RKO (cell line): ENCODE results near the gene ECSCR.
"Not testable (repeated sequence)": the region's sequence is repeated elsewhere in the genome, so short reads cannot be mapped to it uniquely, and the experiment has no call there.

Experiments
- DNase-seq: peaks from one replicate; pipeline ENCODE4 v3.0.0-alpha.2; 2016; ENCODE audit warnings: low spot score

Gene ECSCR, protein sequence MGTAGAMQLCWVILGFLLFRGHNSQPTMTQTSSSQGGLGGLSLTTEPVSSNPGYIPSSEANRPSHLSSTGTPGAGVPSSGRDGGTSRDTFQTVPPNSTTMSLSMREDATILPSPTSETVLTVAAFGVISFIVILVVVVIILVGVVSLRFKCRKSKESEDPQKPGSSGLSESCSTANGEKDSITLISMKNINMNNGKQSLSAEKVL

DNA sequence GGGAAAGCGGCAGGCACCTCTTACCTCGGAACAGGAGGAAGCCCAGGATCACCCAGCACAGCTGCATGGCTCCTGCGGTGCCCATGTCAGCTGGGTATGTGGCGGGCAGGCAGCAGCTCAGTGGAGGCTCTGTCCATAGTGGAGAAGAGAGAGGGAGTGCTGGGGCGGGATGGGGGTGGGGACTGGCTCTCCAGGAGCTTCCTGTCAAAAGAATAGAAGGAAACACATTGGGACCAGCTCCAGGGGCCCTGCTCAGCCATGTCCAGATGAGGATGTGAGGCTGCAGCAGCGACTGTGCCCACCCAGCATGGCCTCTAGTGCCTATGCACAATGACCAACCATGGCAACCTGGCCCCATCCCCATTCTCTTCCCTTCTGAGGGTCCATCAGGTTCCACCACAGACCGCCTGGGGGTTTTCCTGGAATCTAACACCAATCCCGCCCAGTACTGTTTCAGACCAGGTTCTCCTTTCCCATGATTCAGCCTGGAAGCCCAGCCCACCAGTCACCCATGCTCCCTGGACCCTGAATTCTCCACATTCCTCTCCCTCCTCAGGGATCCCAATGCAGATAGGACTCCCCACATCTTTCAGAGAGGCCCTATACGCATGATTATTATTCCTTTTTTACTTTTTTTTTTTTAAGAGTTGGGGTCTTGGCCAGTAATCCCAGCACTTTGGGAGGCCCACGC is at the start of gene ECSCR:
TSS of gene ECSCR (minus strand) at position 158 of the 691 bp plus-strand sequence. CDS start at position 85, 73 bp downstream.
- no peak for DNase-seq

DNA sequence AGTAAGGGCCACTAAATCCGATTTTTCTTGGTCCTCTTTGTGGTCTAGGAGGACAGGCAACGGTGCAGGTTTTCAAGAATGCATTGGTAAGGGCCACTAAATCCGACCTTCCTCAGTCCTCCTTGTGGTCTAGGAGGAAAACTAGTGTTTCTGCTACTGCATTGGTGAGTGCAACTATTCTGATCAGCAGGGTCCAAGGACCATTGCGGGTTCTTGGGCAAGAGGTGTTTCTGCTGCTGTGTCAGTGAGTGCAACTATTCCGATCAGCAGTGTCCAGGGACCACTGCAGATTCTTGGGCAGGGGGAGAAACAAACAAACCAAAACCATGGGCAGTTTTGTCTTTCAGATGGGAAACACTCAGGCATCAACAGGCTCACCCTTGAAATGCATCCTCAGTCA is 42.2 kb upstream of the ECSCR start:
- DNase-seq: not testable (repeated sequence)

DNA sequence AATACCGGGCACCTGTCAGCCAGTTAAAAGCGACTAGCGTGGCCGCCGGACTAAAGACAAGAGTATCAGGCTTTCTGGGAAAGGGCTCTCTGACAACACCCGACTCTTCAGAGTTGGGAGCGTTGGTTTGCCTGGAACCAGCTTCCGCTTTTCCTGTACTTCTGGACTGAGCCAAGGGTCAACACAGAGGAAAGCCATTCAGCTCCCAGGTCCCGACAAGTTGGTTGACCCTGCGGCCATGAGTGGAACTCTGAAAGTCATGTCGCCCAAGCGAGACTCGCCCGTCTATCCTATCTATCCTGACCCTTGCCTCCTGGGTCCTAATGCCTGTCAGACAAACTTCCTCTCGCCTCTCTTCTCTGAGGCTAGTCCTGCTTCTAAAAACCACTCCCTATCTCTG is 41.3 kb upstream of the ECSCR start:
- DNase-seq: not testable (repeated sequence)

DNA sequence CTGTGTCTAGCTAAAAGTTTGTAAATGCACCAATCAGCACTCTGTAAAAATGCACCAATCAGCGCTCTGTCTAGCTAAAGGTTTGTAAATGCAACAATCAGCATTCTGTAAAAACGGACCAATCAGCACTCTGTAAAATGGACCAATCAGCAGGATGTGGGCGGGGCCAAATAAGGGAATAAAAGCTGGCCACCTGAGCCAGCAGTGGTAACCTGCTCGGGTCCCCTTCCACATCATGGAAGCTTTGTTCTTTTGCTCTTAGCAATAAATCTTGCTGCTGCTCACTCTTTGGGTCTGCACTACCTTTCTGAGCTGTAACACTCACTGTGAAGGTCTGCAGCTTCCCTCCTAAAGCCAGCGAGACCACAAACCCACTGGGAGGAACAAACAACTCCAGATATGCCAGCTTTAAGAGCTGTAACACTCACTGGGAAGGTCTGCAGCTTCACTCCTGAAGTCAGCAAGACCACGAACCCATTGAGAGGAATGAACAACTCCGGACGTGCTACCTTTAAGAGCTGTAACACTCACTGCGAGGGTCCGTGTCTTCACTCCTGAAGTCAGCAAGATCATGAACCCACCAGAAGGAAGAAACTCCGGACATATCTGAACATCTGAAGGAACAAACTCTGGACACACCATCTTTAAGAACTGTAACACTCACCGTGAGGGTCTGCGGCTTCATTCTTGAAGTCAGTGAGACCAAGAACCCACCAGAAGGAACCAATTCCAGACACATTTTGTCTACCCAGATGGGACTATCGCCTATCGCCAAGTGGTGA is 40.7 kb upstream of the ECSCR start:
- not testable (repeated sequence) for DNase-seq

DNA sequence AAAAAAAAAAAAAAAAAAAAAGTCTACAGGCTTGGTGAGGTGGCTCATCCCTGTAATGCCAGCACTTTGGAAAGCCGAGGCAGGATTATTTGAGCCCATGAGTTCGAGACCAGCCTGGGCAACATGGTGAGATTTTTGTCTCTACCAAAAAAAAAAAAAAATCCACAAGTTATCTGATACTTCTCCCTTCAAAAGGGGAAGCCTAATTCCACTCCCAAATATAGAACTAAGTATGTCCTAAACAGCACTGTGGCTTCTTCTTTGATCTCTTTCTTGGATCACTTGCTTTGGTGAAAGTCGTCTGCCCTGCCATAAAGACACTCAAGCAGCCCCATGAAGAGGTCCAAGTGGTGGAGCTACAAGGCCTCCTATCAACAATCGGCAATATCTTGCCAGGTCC is 38.8 kb upstream of the ECSCR start:
- no peak for DNase-seq

DNA sequence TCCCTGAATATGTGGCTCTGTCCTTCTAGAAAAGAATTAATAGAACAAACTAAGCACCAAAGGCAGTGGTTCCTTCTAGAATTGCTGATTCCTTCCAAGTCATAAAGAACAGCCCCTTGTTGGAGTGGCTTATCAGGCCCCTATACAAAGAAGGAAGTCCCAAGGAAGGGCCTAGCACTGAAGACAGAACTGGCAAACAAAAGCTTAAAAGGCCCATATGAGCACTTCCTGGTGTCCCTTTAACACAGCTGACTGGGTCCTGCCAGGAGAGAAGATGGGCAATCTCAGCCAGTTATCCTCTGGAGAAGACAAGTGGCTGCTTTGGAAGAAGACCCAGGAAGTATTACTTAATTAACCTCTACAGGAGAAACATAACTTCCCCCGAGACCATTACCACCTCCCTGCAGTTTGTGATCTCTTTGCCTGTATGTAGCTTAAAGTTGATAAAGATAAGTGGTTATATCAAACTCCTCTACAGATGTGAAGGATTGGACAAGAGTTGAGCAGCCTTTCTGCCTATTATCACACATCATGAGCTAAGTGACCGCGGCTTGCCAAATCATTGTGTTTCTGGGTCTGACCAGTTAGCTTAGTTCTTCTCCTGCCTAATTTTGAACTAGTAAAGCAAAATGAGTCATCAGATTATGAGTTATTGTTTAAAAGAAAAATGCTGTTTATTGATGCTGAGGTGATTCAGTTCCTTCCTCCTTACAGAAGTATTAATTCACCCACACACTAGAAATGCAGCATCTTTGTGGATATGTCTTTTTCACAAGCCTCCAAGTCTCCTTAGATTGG is 33.3 kb upstream of the ECSCR start:
- DNase-seq: peak; percentile 55

DNA sequence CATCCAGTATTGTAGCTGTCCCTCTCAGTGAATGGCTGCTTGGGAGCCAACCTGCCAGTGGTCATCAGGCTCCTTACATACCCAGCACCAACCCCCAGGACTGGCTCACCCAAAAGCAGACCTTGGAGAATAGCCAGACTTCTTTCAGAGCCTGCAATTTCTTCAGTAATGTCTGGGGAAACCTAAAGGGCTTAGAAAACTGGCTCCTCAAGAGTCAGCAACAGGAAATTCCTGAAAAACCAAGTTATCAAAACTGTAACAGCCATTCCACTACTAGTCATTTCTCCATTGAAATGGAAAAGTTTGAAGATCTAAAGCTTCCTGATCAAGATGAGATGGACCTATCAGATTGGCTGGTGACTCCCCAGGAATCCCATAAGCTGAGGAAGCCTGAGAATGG is 32.3 kb upstream of the ECSCR start:
- DNase-seq: no peak

DNA sequence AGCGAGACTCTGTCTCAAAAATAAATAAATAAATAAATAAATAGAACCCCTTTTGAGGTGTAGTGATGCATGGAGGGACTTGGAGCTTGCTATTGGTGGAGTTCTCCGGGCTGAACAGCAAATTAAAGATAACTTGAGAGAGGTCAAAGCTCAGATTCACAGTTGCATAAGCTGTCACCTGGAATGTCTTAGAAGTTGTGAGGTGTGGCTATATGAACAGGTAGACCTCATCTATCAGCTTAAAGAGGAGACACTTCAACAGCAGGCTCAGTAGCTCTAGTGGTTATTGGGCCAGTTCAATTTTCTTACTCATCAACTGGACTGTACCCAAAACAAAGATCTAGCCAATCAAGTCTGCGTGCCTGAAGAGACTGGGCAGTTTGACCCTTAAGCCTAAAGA is 31.7 kb upstream of the ECSCR start:
- DNase-seq: no peak

DNA sequence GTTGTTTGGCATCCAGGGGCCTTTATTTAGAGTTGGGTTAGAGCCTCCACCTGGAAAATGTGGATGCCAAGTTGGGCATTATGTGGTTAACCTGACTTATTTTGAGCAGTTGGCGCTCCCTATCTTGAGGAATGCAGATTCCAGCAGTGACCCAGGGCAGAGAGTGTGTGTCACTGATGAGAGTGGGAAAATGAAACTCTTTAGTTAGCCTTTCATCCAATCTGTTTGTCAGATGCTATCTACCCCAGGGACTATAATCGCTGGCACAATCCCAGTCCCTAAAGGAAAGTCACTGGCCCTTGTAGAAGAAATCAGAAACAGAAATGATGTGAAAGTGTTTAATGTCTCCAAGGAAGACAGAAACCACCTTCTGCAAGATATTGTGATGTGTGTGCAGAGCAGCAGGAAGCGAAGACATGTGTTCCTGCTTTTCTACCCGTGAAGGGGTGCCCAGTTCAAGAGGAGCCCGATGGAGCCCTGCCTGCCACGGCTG is 30.2 kb upstream of the ECSCR start:
- DNase-seq: no peak

DNA sequence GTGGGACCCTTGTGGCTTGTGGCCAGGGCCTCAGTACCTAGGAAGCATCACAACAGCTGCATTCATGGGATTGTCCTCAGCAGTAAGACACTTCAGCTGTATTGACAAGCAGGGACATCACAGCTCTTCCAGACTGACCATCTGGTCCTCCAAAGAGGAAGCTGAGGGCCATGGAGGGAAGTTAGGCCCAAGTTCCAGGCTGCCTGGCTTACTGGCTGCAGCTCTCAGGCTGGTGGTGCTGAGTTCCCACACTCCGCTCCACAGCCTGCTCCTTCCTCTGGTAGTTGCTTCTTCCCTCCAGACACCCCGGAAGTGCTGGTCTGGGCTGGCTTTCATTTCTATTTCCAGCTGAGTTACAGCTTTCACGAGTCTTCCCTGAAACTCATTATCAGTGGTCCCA is 25.7 kb upstream of the ECSCR start:
- DNase-seq: no peak

DNA sequence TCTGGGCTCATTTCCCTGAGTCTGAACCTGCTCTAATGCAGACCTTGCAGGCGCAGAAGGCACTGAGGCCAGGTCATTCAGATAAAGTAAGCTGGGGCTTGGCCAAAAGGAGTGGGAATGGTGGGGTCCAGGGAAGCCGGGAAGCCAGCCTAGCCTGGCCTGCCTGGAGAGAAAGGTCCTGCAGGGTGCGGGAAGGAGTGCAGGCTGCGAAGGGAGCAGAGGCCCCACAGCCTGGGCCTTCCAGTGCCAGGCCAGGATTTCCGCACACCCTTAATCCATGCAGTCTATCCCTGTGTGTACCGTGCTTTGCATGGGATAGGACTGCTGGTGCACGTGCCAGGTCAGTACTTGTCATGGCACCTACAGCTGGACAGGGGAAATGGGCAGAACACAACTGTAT is 23.7 kb upstream of the ECSCR start:
- no peak for DNase-seq

DNA sequence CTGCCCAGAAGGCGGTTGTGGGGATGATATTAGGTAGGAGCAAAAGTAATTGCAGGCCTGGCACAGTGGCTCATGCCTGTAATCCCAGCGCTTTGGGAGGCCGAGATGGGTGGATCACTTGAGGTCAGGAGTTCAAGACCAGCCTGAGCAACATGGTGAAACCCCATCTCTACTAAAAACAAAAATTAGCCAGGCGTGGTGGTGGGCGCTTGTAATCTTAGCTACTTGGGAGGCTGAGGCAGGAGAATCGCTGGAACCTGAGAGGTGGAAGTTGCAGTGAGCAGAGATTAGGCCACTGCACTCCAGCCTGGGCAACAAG is 20.3 kb upstream of the ECSCR start:
- not testable (repeated sequence) for DNase-seq

DNA sequence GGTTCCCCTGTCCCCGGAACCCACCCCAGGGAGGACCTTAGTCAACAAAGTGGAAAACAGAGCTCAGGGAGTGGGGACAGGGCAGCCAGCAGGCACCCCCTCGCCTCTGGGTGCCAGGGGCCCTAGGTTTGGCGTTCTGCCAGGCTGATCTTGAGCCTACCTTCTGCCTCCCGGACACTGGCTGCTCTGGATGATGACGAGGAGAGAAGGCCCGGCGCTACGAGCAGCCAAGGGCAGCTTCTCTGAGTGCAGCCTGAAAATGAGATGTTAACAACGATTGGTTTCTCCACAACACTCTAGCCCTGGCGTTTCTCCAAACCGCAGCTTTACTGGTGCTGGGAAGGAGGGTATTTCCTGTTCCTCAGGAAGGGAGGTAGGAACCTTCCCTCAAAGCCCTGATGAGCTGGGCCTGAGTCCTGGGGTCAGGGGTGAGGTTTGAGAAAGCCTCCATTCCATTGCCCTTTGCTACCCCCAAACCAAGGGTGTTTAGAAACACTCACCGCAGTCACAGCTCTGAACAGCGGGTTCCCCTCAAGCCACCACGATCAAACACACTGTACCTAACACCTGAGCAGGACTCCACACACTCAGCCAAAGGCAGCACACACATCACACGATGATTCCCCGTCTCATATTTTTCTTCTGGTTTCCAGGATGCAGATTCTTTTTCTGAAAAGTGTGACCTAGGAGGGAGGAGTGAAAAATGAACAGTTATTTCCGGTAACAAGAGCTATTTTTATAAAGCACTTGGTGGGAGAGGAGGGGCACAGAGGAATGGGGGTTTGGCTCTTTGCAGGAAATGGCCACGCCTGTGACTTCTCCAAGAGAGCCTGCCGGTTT is 19.7 kb upstream of the ECSCR start, which contains the start of gene STING1:
TSS of gene STING1 (minus strand) at position 709 of the 840 bp plus-strand sequence. CDS start 1,054 bp downstream, outside the sequence.
- DNase-seq: no peak

DNA sequence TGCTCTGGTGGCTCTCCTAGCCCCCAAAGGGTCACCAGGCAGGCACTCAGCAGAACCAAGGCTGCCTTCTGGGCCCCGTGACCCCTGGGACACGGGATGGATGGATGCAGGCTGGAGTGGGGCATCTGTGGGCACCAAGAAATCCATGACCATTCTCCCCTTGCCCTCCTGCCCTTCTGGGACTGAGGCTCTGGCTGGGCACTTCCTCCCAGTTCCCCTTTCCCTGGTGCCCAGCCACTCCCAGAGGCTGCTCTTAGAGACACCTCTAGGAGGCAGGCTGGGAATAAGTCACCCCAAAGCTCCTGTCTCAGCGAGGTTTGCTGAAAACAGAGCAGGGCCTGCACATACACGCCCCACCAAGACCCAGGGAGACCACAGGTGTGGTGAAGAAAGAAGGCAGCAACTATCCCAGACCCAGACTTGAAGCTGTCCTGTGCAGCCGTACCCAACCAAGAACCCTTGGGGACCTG is 19.1 kb upstream of the ECSCR start:
- no peak for DNase-seq

DNA sequence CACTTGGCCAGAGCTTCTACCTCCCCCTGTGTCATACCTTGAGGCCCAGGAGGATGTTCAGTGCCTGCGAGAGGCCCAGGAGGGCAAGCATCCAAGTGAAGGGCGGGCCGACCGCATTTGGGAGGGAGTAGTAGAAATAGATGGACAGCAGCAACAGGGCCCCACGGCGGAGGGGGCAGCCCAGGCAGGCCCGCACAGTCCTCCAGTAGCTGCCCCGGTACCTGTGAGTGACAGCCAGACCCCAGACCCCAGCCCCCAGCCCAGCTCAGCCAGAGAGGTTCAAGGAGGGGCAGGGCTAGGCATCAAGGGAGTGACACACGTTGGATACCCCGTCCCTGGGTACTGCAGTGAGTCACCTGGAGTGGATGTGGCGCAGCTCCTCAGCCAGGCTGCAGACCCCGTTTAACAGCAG is 18.6 kb upstream of the ECSCR start:
- no peak for DNase-seq

DNA sequence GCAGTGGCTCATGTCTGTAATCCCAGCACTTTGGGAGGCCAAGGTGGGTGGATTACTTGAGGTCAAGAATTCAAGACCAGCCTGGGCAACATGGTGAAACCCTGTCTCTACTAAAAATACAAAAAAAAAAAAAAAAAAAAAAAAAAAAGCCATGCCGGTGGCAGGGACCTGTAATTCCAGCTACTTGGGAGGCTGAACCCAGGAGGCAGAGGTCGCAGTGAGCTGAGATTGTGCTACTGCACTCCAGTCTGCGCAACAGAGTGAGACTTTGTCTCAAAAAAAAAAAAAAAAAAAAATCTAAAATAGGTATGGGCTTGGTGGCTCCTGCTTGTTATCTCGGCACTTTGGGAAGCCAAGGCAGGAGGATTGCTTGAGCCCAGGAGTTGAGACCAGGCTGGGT is 17.2 kb upstream of the ECSCR start:
- not testable (repeated sequence) for DNase-seq

DNA sequence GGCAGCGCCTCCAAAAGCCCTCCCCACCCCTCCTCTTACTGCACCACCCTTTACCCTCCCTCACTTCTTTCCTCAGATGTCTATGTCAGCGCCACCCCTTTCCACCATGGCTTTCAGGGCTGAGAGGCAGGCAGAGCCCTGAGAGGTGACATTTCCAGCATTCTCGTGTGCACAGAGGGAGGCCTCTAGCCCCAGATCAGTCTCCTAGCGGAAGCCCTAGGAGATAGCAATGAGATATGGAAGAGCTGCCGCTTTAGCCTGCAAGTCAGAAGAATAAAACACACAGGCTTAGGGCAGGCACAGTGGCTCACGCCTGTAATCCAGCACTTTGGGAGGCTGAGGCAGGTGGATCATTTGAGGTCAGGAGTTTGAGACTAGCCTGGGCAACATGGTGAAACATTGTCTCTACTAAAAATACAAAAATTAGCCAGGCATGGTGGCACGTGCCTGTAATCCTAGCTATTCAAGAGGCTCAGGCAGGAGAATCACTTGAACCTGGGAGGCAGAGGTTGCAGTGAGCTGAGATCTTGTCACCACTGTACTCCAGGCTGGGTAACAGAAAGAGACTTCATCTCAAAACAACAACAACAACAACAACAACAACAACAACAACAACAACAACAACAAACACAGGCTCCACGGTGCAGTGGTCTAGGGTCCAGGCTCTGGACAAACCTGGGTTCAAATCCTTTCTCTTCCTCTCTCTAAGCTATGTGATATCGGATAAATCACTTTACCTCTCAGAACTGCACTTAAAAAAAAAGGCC is 16.3 kb upstream of the ECSCR start:
- DNase-seq: not testable (repeated sequence)

DNA sequence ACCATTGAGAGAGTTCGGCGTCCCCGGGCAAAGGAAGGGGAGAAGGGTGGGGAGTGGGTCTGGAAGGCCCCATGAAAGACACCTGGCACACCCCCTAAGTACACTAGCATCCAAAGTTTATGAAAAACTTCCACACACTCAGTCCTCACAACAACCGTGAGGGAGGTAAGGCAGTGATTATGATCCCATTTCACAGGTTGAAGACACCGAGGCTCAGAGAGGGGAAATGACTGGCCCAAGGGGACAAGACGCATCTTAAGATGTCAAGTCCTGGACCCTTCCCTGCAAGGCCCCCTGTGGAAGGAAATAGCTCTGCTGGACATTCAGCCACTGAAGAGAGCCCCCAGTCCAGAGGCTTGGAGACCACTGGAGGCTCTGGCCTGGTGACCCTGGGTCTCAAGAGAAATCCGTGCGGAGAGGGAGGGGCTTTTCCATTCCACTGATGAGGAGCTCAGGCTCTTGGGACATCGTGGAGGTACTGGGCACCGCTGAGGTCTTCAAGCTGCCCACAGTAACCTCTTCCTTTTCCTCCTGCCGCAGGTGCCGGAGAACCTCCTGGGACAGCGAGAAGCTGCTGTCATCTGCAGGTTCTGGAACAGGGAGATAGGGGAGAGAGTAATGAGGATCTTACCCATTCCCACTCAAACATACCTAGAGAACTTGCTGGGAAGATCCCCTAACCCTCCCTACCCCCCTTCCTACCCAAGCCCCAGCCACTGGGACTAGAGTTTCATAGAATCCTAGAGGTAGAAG is 13.5 kb upstream of the ECSCR start:
- no peak for DNase-seq
